Breast epithelium (tissue), 4 donors: ENCODE results near the gene RAMAC. TPM values are rescaled to one million over a fixed set of nuclear protein-coding genes. Genes with fewer than 3 reads are reported as not detected.

Experiments used
- DNase-seq, 2 donors: peaks; one replicate each; pipeline ENCODE4 v3.0.0-alpha.2; 2019; ENCODE audit warnings: low spot score in 2 of 2
- H3K27ac ChIP-seq, 2 donors: fragments of 200-600 bp; sonication (generic) in 1 of 2; one replicate each; pipeline ENCODE4 v1.5.1; 2016 to 2019; ENCODE audit warnings: mild to moderate bottlenecking in 1 of 2
- H3K27me3 ChIP-seq, 2 donors: fragments of 200-600 bp; sonication (generic) in 1 of 2; one replicate each; pipeline versions ENCODE4 v1.5.1 to v1.6.0; 2017 to 2019; ENCODE audit warnings: control low read depth in 1 of 2, mild to moderate bottlenecking in 1 of 2
- H3K36me3 ChIP-seq: fragments of 200-600 bp; one replicate; pipeline ENCODE4 v1.5.1; 2019
- H3K4me1 ChIP-seq, 2 donors: fragments of 200-600 bp; sonication (generic); one replicate each; pipeline ENCODE4 v1.5.1; 2016 to 2019; ENCODE audit warnings: control low read depth in 1 of 2
- H3K4me3 ChIP-seq, 3 donors: fragments of 200-600 bp; sonication (generic); 1 replicate in 2 of 3; 2 replicates in 1 of 3; pipeline ENCODE4 v1.5.1; 2016 to 2019; ENCODE audit warnings: mild to moderate bottlenecking in 3 of 3, moderate library complexity in 2 of 3
- H3K9me3 ChIP-seq, 2 donors: fragments of 200-600 bp; sonication (generic) in 1 of 2; one replicate each; pipeline ENCODE4 v1.5.1; 2016 to 2019; ENCODE audit warnings: control low read depth in 1 of 2
- CTCF ChIP-seq, 3 donors: fragments of 450-650 bp; IDR thresholded peaks; one replicate each; pipeline ENCODE4 v1.5.1; 2016 to 2017; ENCODE audit warnings: antibody characterized with exemption in 3 of 3, mild to moderate bottlenecking in 3 of 3, moderate library complexity in 3 of 3
- POLR2A ChIP-seq: fragments of 450-650 bp; IDR thresholded peaks from one replicate; pipeline ENCODE4 v1.6.1; 2016; ENCODE audit warnings: antibody characterized with exemption, mild to moderate bottlenecking, moderate library complexity
- POLR2AphosphoS5 ChIP-seq, 3 donors: sonication (generic); formaldehyde crosslinking; IDR thresholded peaks; one replicate each; pipeline ENCODE4 v1.6.1; 2017; ENCODE audit warnings: antibody characterized with exemption in 3 of 3
- intact Hi-C: fragments of 100-400 bp; cut with DNase I; formaldehyde crosslinking; loops from one replicate; pipeline ENCODE4 v1.15.1; 2023; ENCODE audit warnings: low total_unique reads
- total RNA-seq, 3 donors: library from RNA; depleted of rRNA; stranded (reverse); fragments of >200 nt; gene quantifications; one replicate each; pipeline ENCODE4 v1.1.0, GENCODE V29; 2016

The RAMAC gene
- total RNA-seq, 3 donors from 2014 or later = 14.9 to 32.3 (median 22.6) TPM

GRCh38 chr15:83012076-83012426, 26.0 kb downstream of the RAMAC start:
- Histone ChIP-seq H3K36me3 (peaks cover 5% of the 10 kb centered on the region), H3K27me3 (no peaks in the 10 kb centered on the region), H3K9me3 (no peaks in the 10 kb centered on the region), H3K27ac (peak overlapping the region; percentile 82 to 93), H3K4me3 (peak overlapping the region; percentile 92 to 99 (median 93)), H3K4me1 (peaks cover 0 to 15% of the 10 kb centered on the region in 2 donors)
- intact Hi-C loops = no loop called here
- no peak for TF ChIP-seq POLR2AphosphoS5 (IDR thresholded peaks at IDR 0.05)
- no peak for TF ChIP-seq POLR2A
- TF ChIP-seq CTCF (IDR thresholded peaks at IDR 0.05) = no peak
- DNase-seq = no peak

GRCh38 chr15:83012636-83013035, 26.6 kb downstream of the RAMAC start:
- Histone ChIP-seq H3K27me3 (no peaks in the 10 kb centered on the region), H3K4me3 (peak overlapping the region in 2 of 3 donors; percentile 92 to 93), H3K4me1 (peaks cover 0 to 15% of the 10 kb centered on the region in 2 donors), H3K36me3 (peaks cover 7% of the 10 kb centered on the region), H3K27ac (peak overlapping the region; percentile 82 to 93), H3K9me3 (no peaks in the 10 kb centered on the region)
- no peak for DNase-seq
- intact Hi-C loops = no loop called here
- TF ChIP-seq CTCF (IDR thresholded peaks at IDR 0.05) (no peak), POLR2A (no peak)

- intact Hi-C loops = no loop called here
Measured at GRCh38 chr15:83014205-83014653, 28.2 kb downstream of the RAMAC start.

GRCh38 chr15:83015361-83015760, 29.4 kb downstream of the RAMAC start:
- Histone ChIP-seq H3K27ac (no peak overlapping the region), H3K36me3 (peaks cover 7% of the 10 kb centered on the region), H3K4me3 (no peak overlapping the region), H3K9me3 (no peaks in the 10 kb centered on the region), H3K4me1 (peaks cover 0 to 13% of the 10 kb centered on the region in 2 donors), H3K27me3 (no peaks in the 10 kb centered on the region)
- TF ChIP-seq POLR2AphosphoS5 (IDR thresholded peaks at IDR 0.05) (no peak), POLR2A (no peak), CTCF (IDR thresholded peaks at IDR 0.05) (no peak)
- DNase-seq = no peak
- intact Hi-C loops = no loop called here

More at GRCh38 chr15:83014205-83014653, 28.2 kb downstream of the RAMAC start:
- Histone ChIP-seq H3K4me3 (no peak overlapping the region), H3K36me3 (peaks cover 7% of the 10 kb centered on the region), H3K9me3 (no peaks in the 10 kb centered on the region), H3K27me3 (no peaks in the 10 kb centered on the region), H3K4me1 (peaks cover 0 to 15% of the 10 kb centered on the region in 2 donors), H3K27ac (no peak overlapping the region)
- no peak for TF ChIP-seq POLR2A
- no peak for TF ChIP-seq POLR2AphosphoS5 (IDR thresholded peaks at IDR 0.05)
- no peak for TF ChIP-seq CTCF (IDR thresholded peaks at IDR 0.05)
- DNase-seq = no peak

GRCh38 chr15:83016906-83017305, 30.9 kb downstream of the RAMAC start:
- DNase-seq = no peak
- H3K9me3 ChIP-seq = no peaks in the 10 kb centered on the region
- no peak overlapping the region for H3K27ac ChIP-seq
- TF ChIP-seq CTCF (IDR thresholded peaks at IDR 0.05) (no peak), POLR2AphosphoS5 (IDR thresholded peaks at IDR 0.05) (no peak), POLR2A (no peak)
- peaks cover 0 to 10% of the 10 kb centered on the region in 2 donors for H3K4me1 ChIP-seq
- peaks cover 7% of the 10 kb centered on the region for H3K36me3 ChIP-seq
- intact Hi-C loops = no loop called here
- no peak overlapping the region for H3K4me3 ChIP-seq
- no peaks in the 10 kb centered on the region for H3K27me3 ChIP-seq
